ENCODE results near the gene IP6K3.

IP6K3 gene

GRCh38 chr6:33759887-33760629 is 13.4 kb upstream of the IP6K3 start:
- H3K36me3 ChIP-seq (ENCODE audit: control insufficient read depth, low read length), result no peaks in the 10 kb centered on the region
- H3K79me2 ChIP-seq (ENCODE audit: control insufficient read depth, low read length), result no peaks in the 10 kb centered on the region
- TF ChIP-seq CTCF (IDR thresholded peaks at IDR 0.05; ENCODE audit: low read depth, low read length, poor library complexity, severe bottlenecking) (no peak), EZH2phosphoT487 (IDR thresholded peaks at IDR 0.05; ENCODE audit: borderline replicate concordance, low read length) (no peak)
- H3K27me3 ChIP-seq (ENCODE audit: control insufficient read depth, low read length), result peaks cover 6% of the 10 kb centered on the region; the same call in 1 of the 2 replicates
- no peaks in the 10 kb centered on the region for H3F3A ChIP-seq (ENCODE audit: control insufficient read depth, insufficient read depth)
- H3K27ac ChIP-seq (ENCODE audit: low read depth, low read length), result no peak overlapping the region
- H3K9me3 ChIP-seq (ENCODE audit: control insufficient read depth, insufficient read depth, low read length), result no peaks in the 10 kb centered on the region
- no peak overlapping the region for H3K4me2 ChIP-seq (ENCODE audit: low read length)
- peaks cover 9% of the 10 kb centered on the region for H3K4me1 ChIP-seq (ENCODE audit: control insufficient read depth, low read length)
- H4K20me1 ChIP-seq (ENCODE audit: control insufficient read depth, insufficient read depth, low read depth, low read length), result no peaks in the 10 kb centered on the region
- no peak overlapping the region for H3K4me3 ChIP-seq (ENCODE audit: low read length)
- no peaks in the 10 kb centered on the region for H3K9me2 ChIP-seq (replicated peaks; ENCODE audit: control insufficient read depth, low read length)

- Histone ChIP-seq H3K27ac (ENCODE audit: low read depth, low read length) (no peak overlapping the region), H4K20me1 (ENCODE audit: control insufficient read depth, insufficient read depth, low read depth, low read length) (no peaks in the 10 kb centered on the region), H3K36me3 (ENCODE audit: control insufficient read depth, low read length) (no peaks in the 10 kb centered on the region), H3K9me2 (replicated peaks; ENCODE audit: control insufficient read depth, low read length) (no peaks in the 10 kb centered on the region), H3K4me1 (ENCODE audit: control insufficient read depth, low read length) (peaks cover 14% of the 10 kb centered on the region), H3K9me3 (ENCODE audit: control insufficient read depth, insufficient read depth, low read length) (no peaks in the 10 kb centered on the region), H3K4me2 (ENCODE audit: low read length) (no peak overlapping the region), H3K4me3 (ENCODE audit: low read length) (no peak overlapping the region), H3F3A (ENCODE audit: control insufficient read depth, insufficient read depth) (no peaks in the 10 kb centered on the region), H3K79me2 (ENCODE audit: control insufficient read depth, low read length) (no peaks in the 10 kb centered on the region), H3K27me3 (ENCODE audit: control insufficient read depth, low read length) (peaks cover 6% of the 10 kb centered on the region; the same call in 1 of the 2 replicates)
- TF ChIP-seq EZH2phosphoT487 (IDR thresholded peaks at IDR 0.05; ENCODE audit: borderline replicate concordance, low read length), result no peak
- TF ChIP-seq CTCF (IDR thresholded peaks at IDR 0.05; ENCODE audit: low read depth, low read length, poor library complexity, severe bottlenecking), result no peak
Measured at GRCh38 chr6:33758815-33759216, 12.1 kb upstream of the IP6K3 start.

GRCh38 chr6:33757906-33758305 is 11.2 kb upstream of the IP6K3 start:
- Histone ChIP-seq H3K4me1 (ENCODE audit: control insufficient read depth, low read length) (peaks cover 14% of the 10 kb centered on the region), H3K4me3 (ENCODE audit: low read length) (no peak overlapping the region), H3K27me3 (ENCODE audit: control insufficient read depth, low read length) (peaks cover 6% of the 10 kb centered on the region; the same call in 1 of the 2 replicates), H3K79me2 (ENCODE audit: control insufficient read depth, low read length) (no peaks in the 10 kb centered on the region), H3K9me2 (replicated peaks; ENCODE audit: control insufficient read depth, low read length) (no peaks in the 10 kb centered on the region), H3F3A (ENCODE audit: control insufficient read depth, insufficient read depth) (no peaks in the 10 kb centered on the region), H3K27ac (ENCODE audit: low read depth, low read length) (no peak overlapping the region), H3K36me3 (ENCODE audit: control insufficient read depth, low read length) (no peaks in the 10 kb centered on the region), H4K20me1 (ENCODE audit: control insufficient read depth, insufficient read depth, low read depth, low read length) (no peaks in the 10 kb centered on the region), H3K9me3 (ENCODE audit: control insufficient read depth, insufficient read depth, low read length) (no peaks in the 10 kb centered on the region), H3K4me2 (ENCODE audit: low read length) (no peak overlapping the region)
- TF ChIP-seq CTCF (IDR thresholded peaks at IDR 0.05; ENCODE audit: low read depth, low read length, poor library complexity, severe bottlenecking) (no peak), EZH2phosphoT487 (IDR thresholded peaks at IDR 0.05; ENCODE audit: borderline replicate concordance, low read length) (no peak)

Data from DOHH2 (cell line).